ENCODE data around the gene SLC16A3.

- TF ChIP-seq TAF1 (IDR thresholded peaks at IDR 0.05; ENCODE audit: borderline replicate concordance, insufficient read depth, low read length) (no peak), POLR2AphosphoS5 (IDR thresholded peaks at IDR 0.05; ENCODE audit: low read depth, low read length) (no peak), SIN3A (IDR thresholded peaks at IDR 0.05; ENCODE audit: borderline replicate concordance, insufficient read depth, low read length) (no peak), REST (IDR thresholded peaks at IDR 0.05; ENCODE audit: insufficient read depth in 1 of 2, low read depth in 2 of 2, low read length in 2 of 2) (no peak)
Observed at GRCh38 chr17:82224666-82225065, 4.2 kb upstream of the SLC16A3 start.

All from PFSK-1 (cell line).